SKM-1 (cell line): ENCODE results near the gene EFHB.
"Not testable (repeated sequence)": the region's sequence is repeated elsewhere in the genome, so short reads cannot be mapped to it uniquely, and the experiment has no call there.

ENCODE experiments used
- DNase-seq: peaks from one replicate; lab custom pipeline; 2025; ENCODE audit not compliant: unreplicated experiment; lab: John Stamatoyannopoulos, UW

Gene EFHB

GRCh38 chr3:19934098-19934566, at the start of gene EFHB:
Gene EFHB, minus strand, starts transcription at chr3:19934217. Its CDS starts 199 bp downstream, at chr3:19934018.
- DNase-seq: no peak

- no peak for DNase-seq
Observed at GRCh38 chr3:19972054-19972453, 38.0 kb upstream of the EFHB start.

GRCh38 chr3:19970327-19970726, 36.3 kb upstream of the EFHB start:
- no peak for DNase-seq

GRCh38 chr3:19967812-19968211, 33.8 kb upstream of the EFHB start:
- no peak for DNase-seq

GRCh38 chr3:19967208-19967607, 33.2 kb upstream of the EFHB start:
- no peak for DNase-seq

- no peak for DNase-seq
Observed at GRCh38 chr3:19961960-19962359, 27.9 kb upstream of the EFHB start.

GRCh38 chr3:19960696-19961095, 26.7 kb upstream of the EFHB start:
- DNase-seq: no peak

GRCh38 chr3:19959505-19959904, 25.5 kb upstream of the EFHB start:
- no peak for DNase-seq

DNA sequence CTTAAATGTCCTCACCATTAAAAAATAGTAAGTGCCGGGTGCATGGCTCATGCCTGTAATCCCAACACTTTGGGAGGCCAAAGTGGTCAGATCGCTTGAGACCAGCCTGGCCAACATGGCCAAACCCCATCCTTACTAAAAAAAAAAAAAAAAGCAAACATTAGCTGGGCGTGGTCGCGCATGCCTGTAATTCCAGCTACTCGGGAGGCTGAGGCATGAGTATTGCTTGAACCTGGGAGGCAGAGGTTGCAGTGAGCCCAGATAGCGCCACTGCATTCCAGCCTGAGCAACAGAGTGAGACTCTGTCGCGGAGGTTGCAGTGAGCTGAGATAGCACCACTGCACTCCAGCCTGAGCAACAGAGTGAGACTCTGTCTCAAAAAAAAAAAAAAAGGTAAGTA, 23.3 kb upstream of the EFHB start:
- not testable (repeated sequence) for DNase-seq

DNA sequence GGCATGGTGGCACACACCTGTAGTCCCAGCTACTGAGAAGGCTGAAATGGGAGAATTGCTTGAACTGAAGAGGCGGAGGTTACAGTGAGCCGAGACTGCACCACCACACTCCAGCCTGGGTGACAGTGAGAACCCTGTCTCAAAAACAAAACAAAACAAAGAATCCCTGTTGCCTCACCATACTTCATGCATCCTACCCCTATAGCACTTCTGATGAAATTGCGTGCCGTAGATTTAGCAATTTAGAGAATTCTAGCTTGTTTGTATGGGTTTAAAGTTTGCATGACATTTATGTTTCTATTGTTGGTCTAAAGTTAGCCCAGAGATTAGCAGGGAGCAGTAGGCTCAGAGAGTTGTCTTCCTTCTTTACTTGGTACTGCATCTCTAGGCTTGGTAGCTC, 20.7 kb upstream of the EFHB start:
- no peak for DNase-seq

DNA sequence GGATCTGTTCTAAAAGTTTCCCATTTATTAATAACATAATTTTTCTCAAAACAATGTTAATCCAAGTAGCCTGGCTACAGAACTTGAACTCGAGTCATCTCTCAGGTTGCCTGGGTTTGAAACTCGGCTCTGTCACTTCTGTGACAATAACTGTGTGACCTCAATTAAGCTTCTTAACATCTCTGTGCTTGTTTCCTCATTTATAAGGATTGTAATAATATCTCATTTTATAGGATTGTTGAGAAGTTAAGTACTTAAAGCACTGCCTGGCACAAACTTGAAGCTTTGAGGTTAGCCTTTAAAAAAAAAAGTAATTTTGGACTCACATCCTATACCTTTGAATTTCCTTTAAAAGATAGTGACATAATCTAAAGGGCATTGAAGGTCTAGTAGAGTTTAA, 16.3 kb upstream of the EFHB start:
- no peak for DNase-seq

DNA sequence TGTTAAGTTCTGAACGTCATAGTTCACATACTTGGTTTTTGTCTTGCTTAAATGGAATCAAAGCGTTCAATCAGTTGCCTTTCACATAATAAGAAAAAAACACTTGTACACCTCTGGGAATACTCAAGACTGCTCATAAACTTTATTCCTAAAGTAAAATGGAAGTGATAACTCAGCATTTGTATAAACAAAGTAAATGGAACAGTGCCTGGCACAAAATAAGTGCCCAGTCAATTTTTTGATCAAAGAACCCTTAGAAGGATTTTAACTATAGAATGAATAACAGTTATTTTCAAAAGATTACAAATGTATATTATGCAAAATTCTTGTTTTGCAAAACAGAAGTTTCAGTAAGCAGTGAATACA, 14.2 kb upstream of the EFHB start:
- no peak for DNase-seq

DNA sequence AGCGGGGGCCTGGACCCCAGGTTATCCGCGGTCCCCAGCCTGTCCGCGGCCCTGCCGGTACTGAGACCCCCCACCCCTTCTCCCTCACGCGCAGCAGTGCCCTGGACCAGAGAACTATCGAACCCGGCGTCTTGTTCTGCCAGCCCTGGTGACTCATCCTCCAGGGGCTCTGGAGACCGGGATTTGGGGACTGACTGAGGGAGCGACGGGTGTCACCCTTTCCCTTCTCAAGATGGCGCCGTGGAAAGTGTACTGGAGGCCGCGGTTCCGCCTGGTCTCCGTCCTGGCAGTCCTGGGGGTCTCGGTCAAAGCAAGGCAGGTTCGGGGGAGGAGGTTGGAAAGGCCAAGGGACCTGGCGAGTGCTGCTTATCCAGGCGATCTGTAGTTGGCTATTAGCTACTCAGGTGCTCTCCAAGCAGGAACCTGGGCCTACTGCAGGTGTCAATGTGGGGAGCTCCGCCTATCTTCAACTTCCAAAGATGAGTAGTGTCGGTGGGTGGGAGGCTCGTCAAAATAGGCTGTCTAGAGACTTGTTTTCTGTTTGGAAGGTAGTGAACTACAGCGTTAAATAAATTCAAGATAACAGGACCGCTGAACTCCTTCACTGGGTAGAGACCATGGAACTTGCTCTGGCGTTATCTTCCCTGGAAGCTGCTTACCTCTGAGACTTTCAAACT, 13.7 kb upstream of the EFHB start:
- no peak for DNase-seq

- DNase-seq: peak; percentile 97
Observed at GRCh38 chr3:19946832-19947548, 13.0 kb upstream of the EFHB start, which contains the start of gene RAB5A. Gene RAB5A, plus strand, starts transcription at chr3:19947097. Its CDS starts 3,802 bp downstream, at chr3:19950899.

GRCh38 chr3:19945969-19946831, 12.2 kb upstream of the EFHB start:
- DNase-seq: no peak

DNA sequence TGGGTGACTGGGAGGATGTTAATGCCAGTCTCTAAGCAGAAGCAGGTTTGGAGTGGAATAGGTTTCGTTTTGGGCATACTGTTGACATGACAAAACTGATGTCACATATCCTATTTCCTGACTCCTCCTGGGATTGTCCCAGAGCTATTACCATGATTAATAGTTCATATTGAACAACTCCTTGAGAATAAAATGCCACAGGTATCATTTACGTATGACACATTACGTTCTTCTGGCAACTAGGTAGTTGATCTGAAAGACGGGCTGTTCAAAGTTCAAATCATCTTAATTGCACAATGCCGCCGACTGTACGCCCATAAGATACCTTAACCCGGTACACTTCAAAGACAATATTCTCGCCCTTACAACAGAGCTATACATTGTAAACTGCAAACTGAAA, 11.5 kb upstream of the EFHB start:
- no peak for DNase-seq

GRCh38 chr3:19940643-19941042, 6.6 kb upstream of the EFHB start:
- no peak for DNase-seq

DNA sequence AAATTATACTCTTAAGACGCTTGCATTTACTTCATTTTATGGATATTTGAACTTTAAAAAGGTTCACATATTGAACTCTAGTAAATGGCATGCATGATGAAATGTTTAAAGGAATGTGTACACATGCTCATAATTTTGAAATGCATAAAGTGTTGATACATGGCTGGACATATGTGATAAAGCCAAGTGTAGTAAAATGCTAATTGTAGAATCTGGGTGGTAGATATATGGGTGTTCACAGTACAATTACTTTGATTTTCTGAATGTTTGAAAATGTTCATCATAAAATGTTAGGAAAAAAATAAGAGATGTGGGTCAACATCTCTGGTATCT, 4.2 kb upstream of the EFHB start:
- no peak for DNase-seq

- no peak for DNase-seq
Observed at GRCh38 chr3:19937459-19938294, 3.7 kb upstream of the EFHB start.

- DNase-seq: no peak
Observed at GRCh38 chr3:19932422-19932821, 1.6 kb downstream of the EFHB start.

DNA sequence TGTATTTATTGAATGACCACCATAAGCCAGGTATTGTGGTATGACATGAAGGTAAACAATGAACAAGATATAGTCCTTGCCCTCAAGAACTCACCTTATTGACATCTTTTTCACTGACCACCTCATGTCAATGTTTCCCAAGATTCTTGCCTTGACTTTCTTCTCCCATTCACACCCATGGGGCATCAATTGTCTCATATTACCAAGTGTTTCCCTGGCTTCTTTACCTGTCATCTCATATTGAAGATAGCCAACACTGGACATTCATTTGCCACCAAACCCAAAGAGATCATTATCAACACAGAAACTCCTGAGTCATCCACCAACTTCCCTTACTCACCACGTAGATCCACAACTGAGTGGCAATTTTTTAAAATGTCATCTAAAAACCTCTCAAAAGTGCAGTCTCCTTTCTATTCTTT, 2.2 kb downstream of the EFHB start:
- no peak for DNase-seq
